Stimulated activated CD4-positive, alpha-beta T cell treated with anti-CD3 and anti-CD28 coated beads, Interleukin-15, amount 100 ng/mL, for 24 hours (primary cell): ENCODE results near the gene ANKIB1.
A peak's percentile ranks its signal among the peaks of the same experiment; 100 is the strongest.
"Not testable (repeated sequence)": the region's sequence is repeated elsewhere in the genome, so short reads cannot be mapped to it uniquely, and the experiment has no call there.

Source experiments
- DNase-seq: peaks from one replicate; pipeline ENCODE4 v3.0.0-alpha.2; 2020

The ANKIB1 gene

GRCh38 chr7:92333866-92334265 lies 88.1 kb downstream of the ANKIB1 start:
- no peak for DNase-seq

- DNase-seq, result no peak
These were observed 89.8 kb downstream of the ANKIB1 start for GRCh38 chr7:92335574-92335973.

GRCh38 chr7:92336662-92337340 lies 91.0 kb downstream of the ANKIB1 start:
- no peak for DNase-seq

GRCh38 chr7:92340016-92340415 lies 94.2 kb downstream of the ANKIB1 start:
- DNase-seq, result no peak

GRCh38 chr7:92343714-92344113 lies 97.9 kb downstream of the ANKIB1 start:
- DNase-seq, result no peak

- no peak for DNase-seq
These were observed 106.2 kb downstream of the ANKIB1 start for GRCh38 chr7:92352009-92352408.

GRCh38 chr7:92354214-92354613 lies 108.4 kb downstream of the ANKIB1 start:
- no peak for DNase-seq

GRCh38 chr7:92356406-92356805 lies 110.6 kb downstream of the ANKIB1 start:
- DNase-seq, result no peak

- no peak for DNase-seq
These were observed 111.5 kb downstream of the ANKIB1 start for GRCh38 chr7:92357260-92357659.

- not testable (repeated sequence) for DNase-seq
These were observed 113.4 kb downstream of the ANKIB1 start for GRCh38 chr7:92359179-92359578.

- DNase-seq, result no peak
These were observed 114.0 kb downstream of the ANKIB1 start for GRCh38 chr7:92359801-92360200.

GRCh38 chr7:92360387-92360786 lies 114.6 kb downstream of the ANKIB1 start:
- DNase-seq, result no peak

- DNase-seq, result no peak
These were observed 116.4 kb downstream of the ANKIB1 start for GRCh38 chr7:92362131-92362530.

GRCh38 chr7:92366730-92367129 lies 121.0 kb downstream of the ANKIB1 start:
- no peak for DNase-seq

- no peak for DNase-seq
These were observed 123.0 kb downstream of the ANKIB1 start for GRCh38 chr7:92368741-92369140.

- no peak for DNase-seq
These were observed 129.2 kb downstream of the ANKIB1 start for GRCh38 chr7:92375013-92375412.

- DNase-seq, result no peak
These were observed 145.3 kb downstream of the ANKIB1 start for GRCh38 chr7:92391071-92391470.

GRCh38 chr7:92397542-92397941 lies 151.8 kb downstream of the ANKIB1 start:
- no peak for DNase-seq

GRCh38 chr7:92400013-92400412 lies 154.2 kb downstream of the ANKIB1 start:
- DNase-seq, result no peak

GRCh38 chr7:92402920-92403759 lies 157.4 kb downstream of the ANKIB1 start:
- DNase-seq, result no peak

GRCh38 chr7:92403760-92404074 lies 157.9 kb downstream of the ANKIB1 start:
- no peak for DNase-seq

- DNase-seq, result peak; percentile 52
These were observed 158.4 kb downstream of the ANKIB1 start for GRCh38 chr7:92404170-92404614.

- no peak for DNase-seq
These were observed 163.6 kb downstream of the ANKIB1 start for GRCh38 chr7:92409357-92409756.

- DNase-seq, result not testable (repeated sequence)
These were observed 164.4 kb downstream of the ANKIB1 start for GRCh38 chr7:92410162-92410561.
